GM12878 (cell line): ENCODE results near the gene NEO1.

ENCODE experiments used
- CTCF ChIP-seq, 3 experiments: IDR thresholded peaks in 2 of 3; conservative IDR thresholded peaks in 1 of 3; 2 replicates each; pipeline ENCODE4 v1.5.1; 2011; ENCODE audit warnings: low read depth in 3 of 3, low read length in 3 of 3, mild to moderate bottlenecking in 3 of 3, control low read depth in 2 of 3, moderate library complexity in 2 of 3, inconsistent platforms in 1 of 3, mixed read lengths in 1 of 3; ENCODE audit not compliant: control insufficient read depth in 2 of 3, insufficient read depth in 1 of 3; ENCODE audit errors: extremely low read depth in 1 of 3
- E2F8 ChIP-seq: fragments of 450-650 bp; IDR thresholded peaks from 2 replicates; pipeline ENCODE4 v1.6.1; 2018; ENCODE audit warnings: mild to moderate bottlenecking, low read depth, moderate library complexity; ENCODE audit not compliant: partially characterized antibody
- EP300 ChIP-seq, 2 experiments: fragments of 150-350 bp in 1 of 2; IDR thresholded peaks; 2 replicates each; pipeline ENCODE4 v1.6.1; 2011 to 2012; ENCODE audit warnings: low read depth in 2 of 2, low read length in 2 of 2, borderline replicate concordance in 1 of 2, improper control_type of control experiment in 1 of 2, inconsistent platforms in 1 of 2; ENCODE audit not compliant: control insufficient read depth in 1 of 2
- EZH2 ChIP-seq: IDR thresholded peaks from 2 replicates; pipeline ENCODE4 v1.6.1; 2012; ENCODE audit warnings: low read depth, mild to moderate bottlenecking, control low read depth, inconsistent platforms, low read length, borderline replicate concordance; ENCODE audit not compliant: control insufficient read depth
- JUND ChIP-seq: IDR thresholded peaks from 2 replicates; pipeline ENCODE4 v1.6.1; 2012; ENCODE audit warnings: low read depth, mild to moderate bottlenecking, low read length, improper control_type of control experiment, moderate library complexity
- MYC ChIP-seq: IDR thresholded peaks from 2 replicates; pipeline ENCODE4 v1.6.1; 2011; ENCODE audit warnings: mild to moderate bottlenecking, low read length, moderate library complexity, inconsistent platforms; ENCODE audit not compliant: insufficient read depth, insufficient replicate concordance, insufficient read length, severe bottlenecking
- SMC3 ChIP-seq: IDR thresholded peaks from 2 replicates; pipeline ENCODE4 v1.6.1; 2011; ENCODE audit warnings: low read length, improper control_type of control experiment, borderline replicate concordance
- SP1 ChIP-seq: IDR thresholded peaks from one replicate; pipeline ENCODE4 v1.6.1; 2011; ENCODE audit warnings: low read depth, low read length

- no peak for TF ChIP-seq CTCF (IDR thresholded peaks at IDR 0.05 in 2 of 3, conservative IDR thresholded peaks at IDR 0.05 in 1 of 3; ENCODE audit: control insufficient read depth in 2 of 3, extremely low read depth in 1 of 3, insufficient read depth in 1 of 3, low read depth in 3 of 3, low read length in 3 of 3)
- no peak for TF ChIP-seq SMC3
- no peak for TF ChIP-seq MYC
- TF ChIP-seq E2F8: no peak
- TF ChIP-seq EP300 (IDR thresholded peaks at IDR 0.05; ENCODE audit: borderline replicate concordance in 1 of 2, control insufficient read depth in 1 of 2, low read depth in 2 of 2, low read length in 2 of 2): no peak
- no peak for TF ChIP-seq EZH2
- no peak for TF ChIP-seq SP1
- no peak for TF ChIP-seq JUND
Observed at GRCh38 chr15:73282567-73283365, 230.5 kb downstream of the NEO1 start.
